Central memory CD4-positive, alpha-beta T cell (primary cell): ENCODE measurements around the gene IGF2BP3.

Source experiments
- DNase-seq: peaks from one replicate; pipeline ENCODE4 v3.0.0; 2022

The IGF2BP3 gene

GRCh38 chr7:23372611-23373010, 97.7 kb downstream of the IGF2BP3 start:
- DNase-seq, result no peak

DNA sequence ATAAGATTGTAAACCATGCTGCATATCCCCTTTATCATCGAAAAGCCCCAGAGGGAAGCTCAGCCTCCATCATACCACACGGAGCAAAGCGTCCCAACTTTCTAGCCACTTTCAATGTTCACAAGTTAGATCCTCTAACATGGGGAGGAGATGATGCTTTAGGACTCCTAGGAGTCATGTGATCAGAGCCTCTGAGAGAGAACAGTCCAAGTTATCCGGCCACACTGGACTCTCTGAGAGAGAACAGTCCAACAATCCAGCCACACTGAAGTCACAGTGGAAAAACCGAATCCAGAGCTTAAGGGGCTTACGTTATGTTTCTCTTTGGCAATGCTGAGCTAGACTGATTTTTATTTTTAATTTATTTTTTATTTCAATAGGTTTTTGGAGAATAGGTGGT, 98.6 kb downstream of the IGF2BP3 start:
- no peak for DNase-seq

GRCh38 chr7:23369695-23370404, 100.4 kb downstream of the IGF2BP3 start:
- no peak for DNase-seq

DNA sequence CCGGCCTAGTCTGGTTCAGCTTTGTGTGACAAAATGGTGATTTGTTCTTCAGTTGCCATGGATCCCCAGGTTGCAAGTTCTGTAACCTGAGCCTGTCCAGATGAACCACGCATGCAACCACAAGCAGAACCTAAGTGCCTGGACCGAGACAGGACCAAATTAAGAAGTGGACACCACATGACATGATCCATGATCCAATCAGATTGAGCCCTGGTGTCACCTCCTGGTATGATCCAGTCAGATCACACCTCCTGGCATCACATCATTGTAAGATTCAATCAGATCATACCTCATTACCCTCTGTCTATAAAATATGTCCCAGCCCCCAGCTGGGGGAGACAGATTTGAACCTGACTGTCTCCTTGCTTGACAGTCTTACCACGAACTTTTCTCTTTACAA, 101.2 kb downstream of the IGF2BP3 start:
- DNase-seq, result no peak

DNA sequence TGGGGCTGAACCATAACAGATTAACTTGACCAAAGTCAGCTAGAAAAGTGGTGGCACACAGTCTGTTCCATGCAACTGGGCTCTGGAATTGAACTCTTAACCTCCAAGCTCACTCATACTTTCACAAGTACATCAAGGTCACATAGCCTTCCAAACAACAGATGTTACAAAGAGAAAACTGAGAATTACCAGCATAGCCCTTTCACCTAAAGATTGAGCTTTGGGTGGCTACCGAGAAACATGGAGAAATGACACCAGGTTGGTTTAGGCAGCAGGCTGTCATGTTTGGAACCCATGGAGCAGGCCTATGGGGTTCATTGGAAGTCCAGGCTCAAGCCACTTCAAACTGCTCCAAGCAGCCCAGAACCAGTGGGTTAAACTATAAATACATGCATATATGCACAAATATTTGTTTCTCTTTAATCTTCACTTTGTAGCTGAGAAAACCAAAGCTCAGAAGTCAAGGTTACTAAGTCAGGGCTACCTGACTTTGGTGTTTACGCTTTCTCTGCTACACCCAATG, 112.1 kb downstream of the IGF2BP3 start:
- no peak for DNase-seq

GRCh38 chr7:23357190-23358093, 112.8 kb downstream of the IGF2BP3 start:
- DNase-seq, result no peak

DNA sequence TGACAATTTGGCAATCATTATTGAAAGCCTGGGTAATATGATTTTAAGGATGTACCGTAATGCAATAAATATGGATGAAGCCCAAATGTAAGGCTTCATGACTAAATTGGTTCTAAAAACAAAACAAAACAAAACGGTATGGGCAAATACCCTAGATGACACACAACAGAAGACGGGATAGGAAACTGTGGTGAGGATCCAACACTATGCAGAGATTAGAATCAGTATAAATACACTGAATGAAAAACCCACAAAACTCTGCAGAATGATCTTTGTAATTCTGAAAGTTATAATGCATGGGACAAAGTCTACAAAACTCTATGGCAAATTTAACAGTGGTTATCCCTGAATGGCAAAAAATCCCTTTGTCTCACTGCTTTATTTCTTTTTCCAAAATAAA, 113.6 kb downstream of the IGF2BP3 start:
- peak; percentile 43 for DNase-seq

DNA sequence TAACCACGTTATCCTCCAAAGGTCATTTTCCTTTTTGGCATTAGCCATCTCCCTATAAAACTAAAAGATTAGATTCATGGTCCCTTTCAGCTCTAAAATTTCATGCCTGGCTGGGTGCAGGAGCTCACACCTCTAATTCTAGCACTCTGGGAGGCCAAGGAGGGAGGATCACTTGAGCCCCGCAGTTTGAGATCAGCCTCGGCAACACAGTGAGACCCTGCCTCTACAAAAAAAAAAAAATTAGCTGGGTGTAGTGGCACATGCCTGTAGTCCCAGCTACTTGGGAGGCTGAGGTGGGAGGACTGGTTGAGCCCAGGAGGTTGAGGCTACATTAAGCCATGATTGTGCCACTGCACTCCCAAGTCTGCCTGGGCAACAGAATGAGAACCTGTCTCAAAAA, 114.1 kb downstream of the IGF2BP3 start:
- DNase-seq, result no peak

- DNase-seq, result no peak
Measured at GRCh38 chr7:23353172-23353571, 117.1 kb downstream of the IGF2BP3 start.

DNA sequence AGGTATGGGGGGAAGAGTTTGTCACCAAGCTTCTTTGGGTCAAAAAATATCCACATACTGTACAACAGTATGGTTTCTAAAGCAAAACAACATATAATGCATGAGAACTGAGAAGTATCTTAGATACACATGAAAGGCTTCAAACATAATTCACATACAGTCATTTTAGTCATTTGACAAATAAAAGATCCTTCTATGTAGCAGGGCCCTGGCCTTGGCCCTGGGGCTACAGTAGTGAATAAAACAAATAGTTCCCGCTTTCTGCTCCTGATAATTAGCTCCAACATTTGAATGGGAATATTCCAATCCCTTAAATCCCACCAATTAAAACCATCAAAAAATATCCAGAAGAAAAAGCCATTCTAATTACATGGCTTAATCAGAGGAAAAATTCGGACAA, 119.8 kb downstream of the IGF2BP3 start:
- no peak for DNase-seq

DNA sequence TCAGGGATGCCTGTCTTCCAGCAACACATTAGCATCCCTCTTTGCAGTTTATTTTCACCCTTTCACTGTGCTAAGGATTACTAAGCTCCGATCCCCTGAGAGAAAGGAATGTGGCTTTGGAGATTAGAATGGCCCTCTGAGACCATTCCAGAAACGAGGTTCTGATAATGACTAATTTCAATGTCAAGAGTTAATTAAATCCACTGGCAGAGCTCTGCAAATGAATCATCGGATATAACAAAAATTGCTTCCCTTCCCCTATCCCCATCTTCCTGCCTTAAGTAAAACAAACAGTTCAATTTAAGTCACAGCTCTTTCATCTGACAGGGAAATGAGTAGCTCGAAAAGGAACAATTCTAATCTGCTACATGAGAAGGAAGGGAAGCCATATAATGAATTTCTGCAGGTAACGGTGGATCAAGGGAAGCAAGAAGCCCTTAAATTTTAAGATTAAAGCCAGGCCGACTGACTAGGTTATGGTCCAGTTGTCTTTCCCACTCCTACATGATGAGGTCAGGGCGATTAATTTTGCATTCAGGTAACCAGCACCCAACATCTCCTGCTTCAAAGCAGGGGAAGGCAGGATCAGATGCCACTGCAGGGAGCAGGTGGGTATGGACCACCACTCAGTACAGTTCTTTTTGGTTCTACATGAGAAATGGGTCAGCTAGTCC, 120.7 kb downstream of the IGF2BP3 start:
- no peak for DNase-seq

- no peak for DNase-seq
Measured at GRCh38 chr7:23347682-23348180, 122.6 kb downstream of the IGF2BP3 start.

- no peak for DNase-seq
Measured at GRCh38 chr7:23347033-23347681, 123.1 kb downstream of the IGF2BP3 start.

DNA sequence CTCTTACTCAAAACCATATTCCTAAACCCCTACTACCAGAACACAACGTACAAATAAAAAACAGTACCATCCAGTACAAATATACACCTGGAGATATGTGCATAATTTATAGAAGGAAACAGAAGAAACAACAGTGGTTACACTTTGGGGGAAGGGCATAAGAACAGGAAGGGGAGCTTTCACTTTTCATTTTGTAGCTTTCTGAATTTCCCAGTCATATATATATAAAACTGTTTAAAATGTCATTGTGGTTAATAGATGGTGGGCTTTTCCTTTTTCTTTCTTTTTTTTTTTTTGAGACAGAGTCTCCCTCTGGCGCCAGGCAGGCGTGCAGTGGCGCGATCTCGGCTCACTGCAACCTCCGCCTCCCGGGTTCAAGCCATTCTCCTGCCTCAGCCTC, 124.0 kb downstream of the IGF2BP3 start:
- DNase-seq, result peak; percentile 30

- no peak for DNase-seq
Measured at GRCh38 chr7:23345601-23346000, 124.7 kb downstream of the IGF2BP3 start.

DNA sequence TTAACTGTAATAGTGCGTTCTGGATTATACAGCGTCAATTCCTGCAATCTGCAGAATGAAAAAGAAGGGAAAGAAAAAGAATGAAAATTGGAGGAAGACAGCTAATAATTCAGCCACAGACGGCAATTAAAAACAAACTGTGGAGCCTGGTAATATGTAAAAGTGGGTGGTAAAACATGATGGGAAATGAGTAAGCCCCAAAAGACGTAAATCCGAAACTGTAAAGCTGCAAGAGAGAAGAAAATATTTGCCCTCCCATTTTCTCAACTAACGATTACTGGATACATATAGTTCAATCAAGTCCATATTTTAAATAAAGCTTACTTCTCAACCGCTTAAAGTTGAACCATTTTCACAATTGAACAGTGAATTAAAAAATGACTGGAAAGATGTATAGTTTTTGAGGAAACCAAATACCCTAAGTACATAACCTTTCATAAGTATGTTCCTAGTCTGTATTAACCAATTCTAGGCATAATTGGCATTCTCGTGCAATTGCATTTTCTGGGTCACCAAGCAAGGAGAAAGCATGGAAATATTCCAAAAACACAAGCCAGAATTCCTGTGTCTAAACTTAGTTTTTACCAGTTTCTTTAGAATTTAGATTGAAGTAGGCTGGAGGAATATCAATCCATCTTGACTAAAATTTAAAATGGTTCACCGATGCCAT, 126.3 kb downstream of the IGF2BP3 start:
- DNase-seq, result no peak

GRCh38 chr7:23343102-23343501, 127.2 kb downstream of the IGF2BP3 start:
- no peak for DNase-seq

- DNase-seq, result no peak
Measured at GRCh38 chr7:23341846-23342598, 128.3 kb downstream of the IGF2BP3 start.

DNA sequence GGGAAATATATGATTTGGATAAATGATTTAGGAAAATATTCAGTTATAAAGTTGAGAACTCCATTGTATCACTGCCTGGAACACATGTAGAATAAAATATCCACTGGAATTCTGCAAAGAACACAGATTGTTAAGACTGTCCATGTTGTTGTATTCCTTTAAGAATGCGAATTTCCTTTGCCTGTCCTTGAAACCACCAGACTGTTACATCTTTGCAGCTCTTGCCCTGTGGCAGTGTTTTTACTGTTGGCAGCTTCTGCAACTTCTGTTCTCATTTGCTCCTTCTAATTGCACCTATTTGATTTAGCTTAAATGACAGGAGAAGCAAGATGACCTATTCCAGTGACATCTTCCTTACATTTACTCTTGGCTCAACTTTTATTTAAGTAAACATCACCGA, 131.4 kb downstream of the IGF2BP3 start:
- DNase-seq, result no peak

GRCh38 chr7:23338439-23338838, 131.9 kb downstream of the IGF2BP3 start:
- no peak for DNase-seq

DNA sequence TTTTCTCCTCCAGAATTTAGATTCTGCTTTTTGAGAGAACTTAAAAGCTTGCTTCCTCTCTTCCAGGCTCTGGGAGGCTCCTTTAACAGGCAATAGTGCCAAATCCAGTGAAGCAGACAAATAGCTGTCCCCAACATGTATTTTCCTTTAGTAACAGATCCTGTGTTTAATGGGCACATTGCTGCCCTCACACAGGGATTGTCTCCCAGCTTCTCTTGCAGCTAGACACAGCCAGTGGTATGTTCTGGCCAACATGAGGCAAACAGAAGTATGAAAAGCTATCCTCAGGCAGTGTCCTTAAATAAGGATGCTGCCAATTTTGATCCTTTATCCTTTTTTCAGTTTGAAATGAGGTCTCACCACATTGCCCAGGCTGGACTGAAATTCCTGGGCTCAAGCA, 132.9 kb downstream of the IGF2BP3 start:
- DNase-seq, result no peak
